ENCODE data around the gene PAK6. TPM values are rescaled to one million over a fixed set of nuclear protein-coding genes. Genes with fewer than 3 reads are reported as not detected.

Gene PAK6
- total RNA-seq, 4 donors from 2014 or later = 0.72 to 1.5 TPM; not detected in 2

- DNase-seq (ENCODE audit: low spot score) (no peak), ATAC-seq (ENCODE audit: low FRiP score) (no peak)
- no peak for TF ChIP-seq CTCF (IDR thresholded peaks at IDR 0.05)
Measured at GRCh38 chr15:40317580-40317979, 78.7 kb downstream of the PAK6 start.

- no peak for TF ChIP-seq CTCF (IDR thresholded peaks at IDR 0.05)
- ATAC-seq (ENCODE audit: low FRiP score) = no peak
- no peak for DNase-seq (ENCODE audit: low spot score)
Measured at GRCh38 chr15:40320409-40320808, 81.5 kb downstream of the PAK6 start.

- TF ChIP-seq CTCF (IDR thresholded peaks at IDR 0.05) = peak in 2 of 3 donors; percentile 27 to 80
- ATAC-seq (ENCODE audit: low FRiP score) (no peak), DNase-seq (ENCODE audit: low spot score) (no peak)
Measured at GRCh38 chr15:40320931-40321371, 82.1 kb downstream of the PAK6 start.

- TF ChIP-seq CTCF (IDR thresholded peaks at IDR 0.05) = no peak
- ATAC-seq (ENCODE audit: low FRiP score) = no peak
- DNase-seq (ENCODE audit: low spot score) = no peak
Measured at GRCh38 chr15:40322531-40323238, 83.8 kb downstream of the PAK6 start.

GRCh38 chr15:40323239-40323952 is 84.5 kb downstream of the PAK6 start, which contains the start of gene INAFM2:
Gene INAFM2, plus strand, starts transcription at chr15:40323692. Its CDS starts 364 bp downstream, at chr15:40324056.
- DNase-seq (ENCODE audit: low spot score) = peak; percentile 58
- peak in 1 of 3 donors; percentile 31 for TF ChIP-seq CTCF (IDR thresholded peaks at IDR 0.05)
- peak; percentile 95 for ATAC-seq (ENCODE audit: low FRiP score)

GRCh38 chr15:40323953-40324937 is 85.4 kb downstream of the PAK6 start:
- TF ChIP-seq CTCF (IDR thresholded peaks at IDR 0.05) = no peak
- ATAC-seq (ENCODE audit: low FRiP score) = peak; percentile 6
- no peak for DNase-seq (ENCODE audit: low spot score)

Measured in omental fat pad (tissue), 4 donors.